SK-N-SH treated with all-trans-retinoic acid at 6 μM for 48 hours (cell line): ENCODE results near the gene PLXNC1.

Experiments
- ATAC-seq: fragments of 200-7000 bp; cut with Tn5 transposase; 3 replicates; pipeline ENCODE4 v1.9.1; 2020; ENCODE audit warnings: mild to moderate bottlenecking, moderate library complexity
- ARNTL ChIP-seq: fragments of 450-650 bp; formaldehyde crosslinking; IDR thresholded peaks from 2 replicates; pipeline ENCODE4 v1.5.0; 2020; ENCODE audit warnings: low read depth, mild to moderate bottlenecking, moderate library complexity, borderline replicate concordance
- BACH2 ChIP-seq: fragments of 250-450 bp; sonication (Bioruptor Pico); IDR thresholded peaks from 2 replicates; pipeline ENCODE4 v1.9.0; 2021; ENCODE audit warnings: mild to moderate bottlenecking, borderline replicate concordance
- CREB5 ChIP-seq: fragments of 250-450 bp; sonication (Bioruptor Pico); IDR thresholded peaks from 2 replicates; pipeline ENCODE4 v1.5.1; 2020; ENCODE audit warnings: low read depth, mild to moderate bottlenecking, moderate library complexity
- CSDC2 ChIP-seq: fragments of 250-450 bp; sonication (Bioruptor Pico); IDR thresholded peaks from 2 replicates; pipeline ENCODE4 v1.5.0; 2020; ENCODE audit warnings: mild to moderate bottlenecking, moderate library complexity
- CSRNP3 ChIP-seq: fragments of 250-450 bp; sonication (Bioruptor Pico); IDR thresholded peaks from 2 replicates; pipeline ENCODE4 v1.5.1; 2021; ENCODE audit warnings: mild to moderate bottlenecking, moderate library complexity
- ESRRG ChIP-seq: fragments of 250-450 bp; sonication (Bioruptor Pico); IDR thresholded peaks from 2 replicates; pipeline ENCODE4 v1.6.1; 2021; ENCODE audit warnings: mild to moderate bottlenecking
- ISL1 ChIP-seq: fragments of 250-450 bp; sonication (Bioruptor Pico); IDR thresholded peaks from 2 replicates; pipeline ENCODE4 v2.1.2; 2022; ENCODE audit warnings: mild to moderate bottlenecking, moderate library complexity
- OSR1 ChIP-seq: fragments of 250-450 bp; sonication (Bioruptor Pico); IDR thresholded peaks from 2 replicates; pipeline ENCODE4 v1.8.0; 2022; ENCODE audit warnings: moderate library complexity, mild to moderate bottlenecking, inconsistent platforms
- POU6F1 ChIP-seq: fragments of 250-450 bp; sonication (Bioruptor Pico); IDR thresholded peaks from 2 replicates; pipeline ENCODE4 v1.8.0; 2021; ENCODE audit warnings: low read depth, mild to moderate bottlenecking, moderate library complexity, borderline replicate concordance
- PPARA ChIP-seq: fragments of 250-450 bp; sonication (Bioruptor Pico); IDR thresholded peaks from 2 replicates; pipeline ENCODE4 v1.5.0; 2020; ENCODE audit warnings: mild to moderate bottlenecking, borderline replicate concordance
- RARB ChIP-seq: fragments of 250-450 bp; sonication (Bioruptor Pico); IDR thresholded peaks from 2 replicates; pipeline ENCODE4 v1.8.0; 2021; ENCODE audit warnings: mild to moderate bottlenecking, moderate library complexity
- SNAI2 ChIP-seq: fragments of 250-450 bp; sonication (Bioruptor Pico); IDR thresholded peaks from 2 replicates; pipeline ENCODE4 v1.5.0; 2020; ENCODE audit warnings: mild to moderate bottlenecking, moderate library complexity
- TCF4 ChIP-seq: fragments of 250-450 bp; sonication (Bioruptor Pico); IDR thresholded peaks from 2 replicates; pipeline ENCODE4 v1.8.0; 2021; ENCODE audit warnings: mild to moderate bottlenecking, moderate library complexity, borderline replicate concordance
- TOX ChIP-seq: fragments of 250-450 bp; sonication (Bioruptor Pico); IDR thresholded peaks from 2 replicates; pipeline ENCODE4 v1.8.0; 2021; ENCODE audit warnings: mild to moderate bottlenecking, moderate library complexity, borderline replicate concordance
- TSHZ2 ChIP-seq: fragments of 250-450 bp; sonication (Bioruptor Pico); IDR thresholded peaks from 2 replicates; pipeline ENCODE4 v1.5.0; 2020; ENCODE audit warnings: mild to moderate bottlenecking, moderate library complexity
- ZC3H10 ChIP-seq: fragments of 250-450 bp; sonication (Bioruptor Pico); IDR thresholded peaks from 2 replicates; pipeline ENCODE4 v1.5.1; 2021; ENCODE audit warnings: mild to moderate bottlenecking, moderate library complexity
- ZFP3 ChIP-seq: fragments of 250-450 bp; sonication (Bioruptor Pico); IDR thresholded peaks from 2 replicates; pipeline ENCODE4 v1.5.0; 2020; ENCODE audit warnings: mild to moderate bottlenecking, moderate library complexity
- ZFP30 ChIP-seq: fragments of 450-650 bp; formaldehyde crosslinking; IDR thresholded peaks from 2 replicates; pipeline ENCODE4 v1.5.0; 2022; ENCODE audit warnings: mild to moderate bottlenecking, moderate library complexity
- ZNF565 ChIP-seq: fragments of 450-650 bp; formaldehyde crosslinking; conservative IDR thresholded peaks from 2 replicates; pipeline ENCODE4 v1.5.0; 2020; ENCODE audit warnings: low read depth, mild to moderate bottlenecking, moderate library complexity
- ZNF70 ChIP-seq: fragments of 450-650 bp; formaldehyde crosslinking; IDR thresholded peaks from 2 replicates; pipeline ENCODE4 v1.5.0; 2020; ENCODE audit warnings: mild to moderate bottlenecking, moderate library complexity
- ZNF8 ChIP-seq: fragments of 450-650 bp; formaldehyde crosslinking; IDR thresholded peaks from 2 replicates; pipeline ENCODE4 v1.5.0; 2020; ENCODE audit warnings: mild to moderate bottlenecking, moderate library complexity

PLXNC1 gene

GRCh38 chr12:94336211-94336925, 188.0 kb downstream of the PLXNC1 start:
- no peak for ATAC-seq

GRCh38 chr12:94338006-94338794, 189.8 kb downstream of the PLXNC1 start:
- no peak for TF ChIP-seq POU6F1
- TF ChIP-seq ZNF8 (CRISPR knock-in tag): no peak
- TF ChIP-seq ZNF70: no peak
- TF ChIP-seq BACH2 (CRISPR knock-in tag): no peak
- no peak for TF ChIP-seq ISL1 (CRISPR knock-in tag)
- no peak for TF ChIP-seq CREB5 (CRISPR knock-in tag)
- TF ChIP-seq TCF4 (CRISPR knock-in tag): no peak
- no peak for ATAC-seq

More at GRCh38 chr12:94336211-94336925, 188.0 kb downstream of the PLXNC1 start:
- TF ChIP-seq POU6F1 (no peak), TCF4 (CRISPR knock-in tag) (no peak), CSDC2 (no peak), ZFP30 (no peak), RARB (no peak), ZNF565 (CRISPR knock-in tag) (no peak), SNAI2 (no peak), ISL1 (CRISPR knock-in tag) (no peak), CSRNP3 (CRISPR knock-in tag) (no peak), ARNTL (CRISPR knock-in tag) (no peak), ZNF70 (no peak), PPARA (no peak), TSHZ2 (CRISPR knock-in tag) (no peak), TOX (CRISPR knock-in tag) (no peak), CREB5 (CRISPR knock-in tag) (no peak)

GRCh38 chr12:94340573-94340972, 192.2 kb downstream of the PLXNC1 start:
- ATAC-seq: no peak
- TF ChIP-seq ZC3H10 (CRISPR knock-in tag) (no peak), ARNTL (CRISPR knock-in tag) (no peak), PPARA (no peak), TSHZ2 (CRISPR knock-in tag) (no peak), OSR1 (no peak), ESRRG (no peak), TOX (CRISPR knock-in tag) (no peak), ZNF70 (no peak), CSRNP3 (CRISPR knock-in tag) (no peak), ZFP3 (CRISPR knock-in tag) (no peak)
